HG03139 (cell line): ENCODE measurements around the gene ATG13.
"Not testable (repeated sequence)": the region's sequence is repeated elsewhere in the genome, so short reads cannot be mapped to it uniquely, and the experiment has no call there.

Source experiments
- ATAC-seq: cut with Tn5 transposase; IDR thresholded peaks from one replicate; pipeline ENCODE4 v1.9.1; 2021; ENCODE audit not compliant: unreplicated experiment

ATG13 gene

GRCh38 chr11:46617134-46617971 is at the start of gene ATG13, which contains the start of gene HARBI1:
TSS of gene ATG13 (plus strand) at chr11:46617553. CDS start at chr11:46644292, 26,739 bp downstream.
TSS of gene HARBI1 (minus strand) at chr11:46617227. CDS start at chr11:46616237, 990 bp downstream.
- ATAC-seq = peak; percentile 95

DNA sequence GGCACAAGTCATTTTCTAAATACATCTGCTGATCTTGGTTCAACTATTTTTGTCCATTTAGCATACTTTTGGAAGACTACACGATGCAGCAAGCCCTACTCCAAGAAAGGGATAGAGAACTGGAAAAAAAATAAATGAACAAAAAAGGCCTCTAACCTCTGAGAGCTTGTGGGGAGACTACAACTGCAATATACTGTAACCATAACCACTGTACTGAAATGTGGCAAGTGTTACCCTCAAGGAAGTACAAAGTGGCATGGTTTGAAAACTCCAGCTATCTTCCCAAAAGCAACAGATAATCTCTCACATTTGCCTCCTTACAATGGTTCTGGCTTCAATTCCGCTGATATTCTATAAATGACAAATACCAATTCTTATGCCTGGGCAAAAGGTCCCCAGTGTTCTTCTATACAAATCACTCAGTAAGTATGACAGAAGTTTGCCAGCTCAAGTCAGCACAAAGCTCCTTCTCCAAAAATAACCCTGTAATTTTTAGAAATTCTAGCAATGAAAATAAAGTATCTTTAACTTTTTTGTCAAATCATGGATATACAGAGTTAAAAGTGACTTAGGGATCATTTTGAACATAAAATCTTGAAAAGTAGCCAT is 46.5 kb upstream of the ATG13 start:
- ATAC-seq = no peak

- no peak for ATAC-seq
Observed at GRCh38 chr11:46574656-46575055, 42.7 kb upstream of the ATG13 start.

GRCh38 chr11:46577058-46577457 is 40.3 kb upstream of the ATG13 start:
- ATAC-seq = no peak

- ATAC-seq = no peak
Observed at GRCh38 chr11:46582588-46582987, 34.8 kb upstream of the ATG13 start.

DNA sequence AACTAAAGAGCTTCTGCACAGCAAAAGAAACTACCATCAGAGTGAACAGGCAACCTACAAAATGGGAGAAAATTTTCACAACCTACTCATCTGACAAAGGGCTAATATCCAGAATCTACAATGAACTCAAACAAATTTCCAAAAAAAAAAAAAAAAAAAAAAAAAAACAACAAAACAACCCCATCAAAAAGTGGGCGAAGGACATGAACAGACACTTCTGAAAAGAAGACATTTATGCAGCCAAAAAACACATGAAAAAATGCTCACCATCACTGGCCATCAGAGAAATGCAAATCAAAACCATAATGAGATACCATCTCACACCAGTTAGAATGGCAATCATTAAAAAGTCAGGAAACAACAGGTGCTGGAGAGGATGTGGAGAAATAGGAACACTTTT is 33.8 kb upstream of the ATG13 start:
- ATAC-seq = not testable (repeated sequence)

DNA sequence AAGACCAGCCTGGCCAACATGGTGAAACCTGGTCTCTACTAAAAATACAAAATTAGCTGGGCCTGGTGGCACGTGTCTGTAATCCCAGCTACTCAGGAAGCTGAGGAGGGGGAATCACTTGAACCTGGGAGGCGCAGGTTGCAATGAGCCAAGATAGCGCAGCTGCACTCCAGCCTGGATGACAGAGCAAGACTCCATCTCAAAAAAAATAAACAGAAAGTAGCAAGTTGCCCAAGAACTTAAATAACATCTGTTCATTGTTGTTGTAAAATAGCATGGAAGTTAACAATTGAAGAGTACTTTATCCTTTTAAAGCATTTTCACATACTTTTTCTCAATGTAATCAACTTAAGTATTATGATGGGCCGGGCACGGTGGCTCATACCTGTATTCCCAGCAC is 29.2 kb upstream of the ATG13 start:
- ATAC-seq = no peak

GRCh38 chr11:46588915-46589314 is 28.4 kb upstream of the ATG13 start:
- ATAC-seq = no peak

GRCh38 chr11:46590740-46591605 is 26.4 kb upstream of the ATG13 start:
- ATAC-seq = no peak

GRCh38 chr11:46593550-46594373 is 23.6 kb upstream of the ATG13 start, which contains the start of gene AMBRA1:
TSS of gene AMBRA1 (minus strand) at chr11:46594023. CDS start at chr11:46548380, 45,643 bp downstream.
- peak; percentile 64 for ATAC-seq

DNA sequence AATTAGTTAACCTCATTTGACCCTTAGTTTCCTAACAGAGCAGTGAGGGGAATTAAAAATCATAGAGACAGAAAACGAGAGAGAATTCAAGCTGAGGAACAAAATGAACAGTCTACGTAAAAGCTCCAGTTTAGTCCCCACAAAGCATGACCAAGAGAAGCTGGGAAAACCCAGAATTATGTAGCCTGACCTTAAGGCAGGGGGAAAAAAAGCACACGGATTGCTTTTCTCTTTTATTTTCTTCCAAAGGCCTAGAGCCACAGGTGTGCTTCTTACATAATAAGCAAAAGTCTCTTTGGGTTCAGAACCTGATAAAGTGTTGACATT is 23.0 kb upstream of the ATG13 start:
- no peak for ATAC-seq

DNA sequence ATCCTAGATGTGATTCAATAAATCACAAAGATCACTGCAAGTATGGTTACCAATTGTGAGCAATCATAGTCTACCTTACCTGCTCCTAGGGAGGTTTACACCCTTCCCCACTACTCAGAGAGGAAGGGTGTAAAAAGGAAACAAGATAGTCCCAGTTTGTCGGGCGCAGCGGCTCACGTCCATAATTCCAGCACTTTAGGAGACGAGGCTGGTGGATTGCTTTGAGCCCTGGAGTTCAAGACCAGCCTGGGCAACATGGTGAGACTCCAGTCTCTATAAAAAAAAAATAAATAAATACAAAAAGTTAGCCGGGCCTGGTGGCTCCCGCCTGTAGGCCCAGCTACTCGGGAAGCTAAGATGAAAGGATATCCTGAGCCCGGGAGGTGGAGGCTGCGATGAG is 22.6 kb upstream of the ATG13 start:
- ATAC-seq = no peak

GRCh38 chr11:46597155-46597554 is 20.2 kb upstream of the ATG13 start:
- no peak for ATAC-seq

DNA sequence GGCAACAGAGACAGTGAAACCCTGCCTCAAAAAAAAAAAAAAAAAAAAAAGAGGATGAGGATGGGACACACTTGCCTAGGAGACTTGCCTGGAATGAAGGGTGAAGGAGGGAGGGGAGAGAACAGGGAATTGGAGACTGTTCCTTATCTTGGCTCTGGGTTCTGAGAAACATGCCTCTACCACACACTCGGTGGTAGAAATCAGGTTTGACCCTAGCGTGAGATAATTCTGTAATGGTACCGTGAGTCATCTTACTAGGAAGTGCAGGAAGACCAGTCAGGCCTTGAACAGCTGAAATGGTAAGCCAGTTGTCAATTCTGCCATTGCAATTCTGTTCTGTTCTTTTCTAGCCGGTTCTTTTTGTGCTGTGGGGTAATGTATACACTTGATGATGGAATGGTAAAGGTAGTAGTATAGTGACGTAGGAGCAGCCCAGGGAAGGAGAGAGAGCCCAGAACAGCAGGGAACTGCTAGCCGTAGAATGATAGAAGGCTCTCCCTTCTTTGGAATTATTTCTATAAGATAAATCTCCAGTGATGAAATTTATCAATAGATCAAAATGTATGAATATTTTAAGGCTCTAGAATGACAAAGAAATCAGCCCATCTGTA is 19.6 kb upstream of the ATG13 start:
- no peak for ATAC-seq

- ATAC-seq = no peak
Observed at GRCh38 chr11:46599340-46600193, 17.8 kb upstream of the ATG13 start.

- no peak for ATAC-seq
Observed at GRCh38 chr11:46600194-46600960, 17.0 kb upstream of the ATG13 start.

- ATAC-seq = no peak
Observed at GRCh38 chr11:46601129-46601528, 16.2 kb upstream of the ATG13 start.

DNA sequence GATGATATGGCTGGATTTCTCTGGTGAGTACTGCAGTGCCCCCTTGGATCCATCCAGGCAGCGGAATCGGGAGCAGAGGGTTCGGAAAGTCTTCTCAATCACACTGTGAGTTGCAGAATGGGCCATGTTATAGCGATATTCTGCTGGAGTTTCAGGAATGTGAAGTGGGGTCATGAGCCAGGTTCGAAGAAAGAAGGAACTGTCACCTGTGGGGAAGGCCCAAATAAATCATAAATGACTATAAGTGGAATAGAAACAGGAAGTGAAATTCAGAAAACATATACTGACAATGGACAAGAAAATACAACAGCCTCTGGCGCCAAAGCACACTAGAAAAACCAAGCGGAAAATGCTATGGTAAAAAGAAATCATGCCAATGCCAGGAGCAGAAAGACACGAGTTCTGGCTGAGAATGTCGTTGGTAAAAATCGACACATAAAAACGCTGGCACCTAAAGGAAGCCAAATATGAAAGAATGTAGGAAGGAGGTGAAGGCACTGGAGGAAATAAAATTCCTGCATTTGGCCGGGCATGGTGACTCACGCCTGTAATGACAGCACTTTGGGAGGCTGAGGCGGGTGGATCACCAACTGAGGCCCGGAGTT is 13.5 kb upstream of the ATG13 start:
- no peak for ATAC-seq
